ENCODE data around the gene ZBTB7A. TPM values are rescaled to one million over a fixed set of nuclear protein-coding genes. Genes with fewer than 3 reads are reported as not detected.

The ZBTB7A gene
- total RNA-seq, 2 donors from 2014 or later = 30.9 to 31.3 TPM

DNA sequence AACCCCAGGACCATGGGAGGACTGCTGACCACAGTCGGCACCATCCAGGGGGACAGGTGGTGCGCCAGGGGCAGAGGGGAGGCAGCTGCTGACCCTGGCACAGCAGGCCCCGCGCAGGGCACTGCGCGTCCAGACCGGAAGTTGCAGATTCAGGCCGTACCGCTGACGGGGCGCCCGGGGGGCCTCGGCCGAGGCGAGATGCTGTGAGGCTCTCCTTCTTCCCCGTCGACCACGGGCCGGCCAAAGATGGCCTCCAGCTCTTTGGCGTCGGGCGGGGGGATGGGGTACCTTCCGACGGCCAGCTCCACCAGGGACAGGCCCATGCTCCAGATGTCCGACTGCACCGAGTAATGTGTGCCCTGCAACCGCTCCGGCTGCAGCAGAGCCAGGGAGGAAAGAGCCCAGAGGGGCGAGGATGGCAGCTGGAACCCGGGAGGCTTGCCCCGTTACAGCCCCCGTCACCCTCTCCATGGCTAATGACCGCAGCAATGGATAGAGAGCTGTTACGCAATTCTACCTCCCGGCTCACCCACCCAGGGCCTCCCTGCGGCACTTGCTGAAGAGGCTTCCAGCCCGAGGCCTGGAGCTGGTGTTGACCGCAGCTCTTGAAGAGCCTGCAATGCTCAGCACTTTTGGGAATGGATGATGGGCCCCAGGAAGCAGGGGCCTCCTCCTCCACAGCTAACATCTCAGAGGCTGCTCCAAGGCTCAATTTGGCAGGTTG is 32.5 kb upstream of the ZBTB7A start:
- TF ChIP-seq POLR2A (IDR thresholded peaks at IDR 0.05) = no peak
- TF ChIP-seq, protein P1, sequence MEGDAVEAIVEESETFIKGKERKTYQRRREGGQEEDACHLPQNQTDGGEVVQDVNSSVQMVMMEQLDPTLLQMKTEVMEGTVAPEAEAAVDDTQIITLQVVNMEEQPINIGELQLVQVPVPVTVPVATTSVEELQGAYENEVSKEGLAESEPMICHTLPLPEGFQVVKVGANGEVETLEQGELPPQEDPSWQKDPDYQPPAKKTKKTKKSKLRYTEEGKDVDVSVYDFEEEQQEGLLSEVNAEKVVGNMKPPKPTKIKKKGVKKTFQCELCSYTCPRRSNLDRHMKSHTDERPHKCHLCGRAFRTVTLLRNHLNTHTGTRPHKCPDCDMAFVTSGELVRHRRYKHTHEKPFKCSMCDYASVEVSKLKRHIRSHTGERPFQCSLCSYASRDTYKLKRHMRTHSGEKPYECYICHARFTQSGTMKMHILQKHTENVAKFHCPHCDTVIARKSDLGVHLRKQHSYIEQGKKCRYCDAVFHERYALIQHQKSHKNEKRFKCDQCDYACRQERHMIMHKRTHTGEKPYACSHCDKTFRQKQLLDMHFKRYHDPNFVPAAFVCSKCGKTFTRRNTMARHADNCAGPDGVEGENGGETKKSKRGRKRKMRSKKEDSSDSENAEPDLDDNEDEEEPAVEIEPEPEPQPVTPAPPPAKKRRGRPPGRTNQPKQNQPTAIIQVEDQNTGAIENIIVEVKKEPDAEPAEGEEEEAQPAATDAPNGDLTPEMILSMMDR (IDR thresholded peaks at IDR 0.05) = no peak
- Histone ChIP-seq H3K36me3 (replicated peaks in 1 of 2; ENCODE audit: insufficient read depth in 1 of 2, low read depth in 2 of 2) (peaks cover 0 to 19% of the 10 kb centered on the region in 2 donors), H3K27ac (no peak overlapping the region), H3K4me3 (no peak overlapping the region), H3K9me3 (no peaks in the 10 kb centered on the region), H3K27me3 (no peaks in the 10 kb centered on the region), H3K4me1 (no peaks in the 10 kb centered on the region)
- DNase-seq (no peak), ATAC-seq (no peak)
- intact Hi-C loops (cut with DNase I) = no loop called here
- 86 to 92% methylated on average over 9 to 28 of the region's 38 CpGs for WGBS, 2 donors

DNA sequence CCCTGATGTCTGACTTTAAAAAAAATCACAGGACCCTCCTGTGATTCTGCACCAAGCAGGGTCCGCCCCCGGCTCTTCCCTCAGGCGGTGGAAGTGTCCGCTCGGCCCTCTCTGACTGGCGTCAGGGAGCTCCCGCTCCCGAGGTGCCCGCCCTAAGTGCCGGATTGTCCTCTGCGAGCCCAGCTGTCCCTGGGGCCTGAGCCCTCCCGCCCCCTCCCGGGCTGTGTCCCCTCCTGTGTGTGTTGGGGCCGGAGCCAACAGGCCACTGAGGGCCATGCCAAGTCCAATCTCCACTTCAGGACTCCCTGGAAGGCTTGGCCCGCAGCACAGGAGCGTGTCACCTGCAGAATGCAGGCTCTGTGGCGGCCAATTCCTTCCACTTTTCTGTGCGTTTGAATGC is 31.8 kb upstream of the ZBTB7A start:
- 83 to 92% methylated on average over 4 to 18 of the region's 18 CpGs for WGBS, 2 donors
- Histone ChIP-seq H3K36me3 (replicated peaks in 1 of 2; ENCODE audit: insufficient read depth in 1 of 2, low read depth in 2 of 2) (peaks cover 0 to 19% of the 10 kb centered on the region in 2 donors), H3K4me3 (no peak overlapping the region), H3K4me1 (no peaks in the 10 kb centered on the region), H3K9me3 (no peaks in the 10 kb centered on the region), H3K27ac (no peak overlapping the region), H3K27me3 (no peaks in the 10 kb centered on the region)
- TF ChIP-seq POLR2A (IDR thresholded peaks at IDR 0.05) = no peak
- TF ChIP-seq, protein P1 (IDR thresholded peaks at IDR 0.05) = no peak
- intact Hi-C loops (cut with DNase I) = no loop called here
- ATAC-seq = no peak
- no peak for DNase-seq

DNA sequence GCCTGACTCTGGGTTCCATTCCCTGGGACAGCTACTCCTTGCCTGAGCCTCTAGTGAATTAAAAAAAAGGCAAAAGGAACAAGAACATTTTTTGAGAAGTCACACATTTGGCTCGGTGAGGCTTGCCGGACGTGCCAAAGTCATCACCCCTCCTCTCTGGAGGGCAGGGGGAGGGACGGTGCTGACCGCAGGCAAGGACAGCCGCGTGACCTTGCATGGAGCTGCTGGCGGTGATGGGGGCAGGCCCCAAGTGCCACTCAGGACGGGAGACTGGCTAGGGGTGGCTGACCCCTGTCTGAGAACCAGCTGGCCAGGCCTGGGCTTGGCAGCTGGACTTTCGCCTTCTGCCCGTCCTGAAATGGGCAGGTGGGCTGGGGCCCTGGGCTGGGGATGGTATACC is 30.8 kb upstream of the ZBTB7A start:
- no peak for ATAC-seq
- Histone ChIP-seq H3K9me3 (no peaks in the 10 kb centered on the region), H3K27me3 (no peaks in the 10 kb centered on the region), H3K4me3 (no peak overlapping the region), H3K36me3 (replicated peaks in 1 of 2; ENCODE audit: insufficient read depth in 1 of 2, low read depth in 2 of 2) (peaks cover 0 to 19% of the 10 kb centered on the region in 2 donors), H3K27ac (no peak overlapping the region), H3K4me1 (no peaks in the 10 kb centered on the region)
- DNase-seq = no peak
- intact Hi-C loops (cut with DNase I) = no loop called here
- TF ChIP-seq, protein P1 (IDR thresholded peaks at IDR 0.05) = no peak
- no peak for TF ChIP-seq POLR2A (IDR thresholded peaks at IDR 0.05)
- 77 to 100% methylated on average over 4 to 11 of the region's 11 CpGs for WGBS, 2 donors

DNA sequence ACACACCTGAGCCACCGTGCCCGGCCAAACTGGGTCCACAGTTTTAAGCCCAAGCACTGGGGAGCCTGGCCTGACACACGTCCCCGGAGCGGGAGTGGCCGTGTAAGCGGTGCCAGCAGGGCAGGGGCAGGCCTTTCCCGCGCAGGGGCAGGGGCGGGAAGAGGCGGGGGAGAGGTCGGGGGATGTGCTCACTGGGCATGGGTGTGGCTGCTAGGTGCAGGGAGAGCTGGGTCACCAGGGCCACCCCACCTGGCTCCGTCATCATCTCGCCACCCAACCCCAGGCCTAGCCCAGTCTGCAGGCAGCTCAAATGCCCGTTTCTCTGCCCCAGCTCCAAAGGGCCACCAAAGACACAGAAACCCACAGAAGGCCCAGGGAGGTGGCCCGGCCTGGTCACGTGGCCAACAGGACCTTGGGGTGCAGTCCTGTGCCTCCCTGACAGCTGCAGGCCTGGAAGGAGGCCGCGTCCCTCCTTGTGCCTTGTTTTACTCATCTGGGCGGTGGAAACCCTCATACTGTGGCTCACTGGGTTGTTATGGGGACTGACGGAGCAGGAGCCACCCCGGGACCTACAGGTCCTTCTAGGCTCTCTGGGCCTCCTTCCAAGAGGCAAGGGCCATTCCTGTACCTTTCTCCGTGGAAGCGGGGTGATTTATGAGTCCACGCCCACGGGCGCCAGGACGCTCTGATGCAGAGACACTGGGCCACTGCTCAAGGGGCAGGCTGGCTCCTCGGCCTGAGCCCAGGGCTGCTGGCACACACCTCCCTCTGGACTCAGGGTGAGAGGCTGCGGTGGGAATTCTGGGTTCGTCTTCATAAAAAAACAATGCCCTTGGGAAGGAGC is 29.6 kb upstream of the ZBTB7A start:
- no peak for DNase-seq
- H3K27ac ChIP-seq = no peak overlapping the region

More for the DNA sequence above, 29.6 kb upstream of the ZBTB7A start:
- 80 to 89% methylated on average over 6 to 21 of the region's 31 CpGs for WGBS, 2 donors
- Histone ChIP-seq H3K4me3 (no peak overlapping the region), H3K36me3 (replicated peaks in 1 of 2; ENCODE audit: insufficient read depth in 1 of 2, low read depth in 2 of 2) (peaks cover 0 to 17% of the 10 kb centered on the region in 2 donors), H3K27me3 (no peaks in the 10 kb centered on the region), H3K4me1 (no peaks in the 10 kb centered on the region), H3K9me3 (no peaks in the 10 kb centered on the region)
- no peak for ATAC-seq
- intact Hi-C loops (cut with DNase I) = no loop called here
- TF ChIP-seq POLR2A (IDR thresholded peaks at IDR 0.05) = no peak
- TF ChIP-seq, protein P1 (IDR thresholded peaks at IDR 0.05) = no peak
